ENCODE measurements around the gene OPN4. TPM values are rescaled to one million over a fixed set of nuclear protein-coding genes. Genes with fewer than 3 reads are reported as not detected.

The OPN4 gene
- total and polyA plus RNA-seq, 2 donors (not counting 3 experiments of a cell fraction or from before 2014, with no cell fraction given), result not detected

GRCh38 chr10:86657396-86658011 lies 3.2 kb downstream of the OPN4 start:
- Histone ChIP-seq H3K4me3 (replicated peaks in 1 of 3; ENCODE audit: insufficient read depth in 1 of 3, low read depth in 1 of 3, low read length in 3 of 3) (no peak overlapping the region), H3K9ac (replicated peaks; ENCODE audit: extremely low read depth, insufficient read depth, low read length) (no peak overlapping the region), H3K27ac (ENCODE audit: insufficient read depth, low read depth, low read length) (no peak overlapping the region), H3K79me2 (ENCODE audit: control insufficient read depth, insufficient read depth, low read length) (no peaks in the 10 kb centered on the region), H3K4me1 (ENCODE audit: control insufficient read depth, extremely low read depth, insufficient read depth, low read length) (no peaks in the 10 kb centered on the region), H3K9me3 (replicated peaks; ENCODE audit: control insufficient read depth, insufficient read depth, low read length) (no peaks in the 10 kb centered on the region), H3K9me1 (replicated peaks; ENCODE audit: control insufficient read depth, extremely low read depth, insufficient read depth, low read length) (no peaks in the 10 kb centered on the region), H2AFZ (ENCODE audit: low read depth, low read length) (no peak overlapping the region), H3K27me3 (ENCODE audit: control insufficient read depth in 2 of 2, insufficient read depth in 2 of 2, low read length in 2 of 2) (no peaks in the 10 kb centered on the region), H3K36me3 (ENCODE audit: control insufficient read depth in 2 of 2, extremely low read depth in 1 of 2, insufficient read depth in 2 of 2, low read length in 2 of 2) (no peaks in the 10 kb centered on the region), H3K4me2 (ENCODE audit: insufficient read depth, low read length) (no peak overlapping the region), H4K20me1 (replicated peaks; ENCODE audit: control insufficient read depth, extremely low read depth, insufficient read depth, low read length) (no peaks in the 10 kb centered on the region)
- no peak for TF ChIP-seq POLR2AphosphoS5 (IDR thresholded peaks at IDR 0.05; ENCODE audit: insufficient read depth, low read depth, low read length)
- no peak for TF ChIP-seq JUN (IDR thresholded peaks at IDR 0.05; ENCODE audit: borderline replicate concordance, insufficient read depth, insufficient read length, low read depth)
- TF ChIP-seq CTCF (IDR thresholded peaks at IDR 0.05; ENCODE audit: extremely low read depth in 1 of 2, insufficient read depth in 1 of 2, low read depth in 1 of 2, low read length in 2 of 2), result no peak
- TF ChIP-seq MYC (IDR thresholded peaks at IDR 0.05; ENCODE audit: low read depth, low read length), result no peak
- no peak for TF ChIP-seq EZH2 (IDR thresholded peaks at IDR 0.05; ENCODE audit: borderline replicate concordance, low read depth, low read length, severe bottlenecking)
- no peak for TF ChIP-seq FOS (IDR thresholded peaks at IDR 0.05; ENCODE audit: borderline replicate concordance, insufficient read depth, low read length)
- TF ChIP-seq POLR2A (IDR thresholded peaks at IDR 0.05; ENCODE audit: low read depth, low read length), result no peak
- TF ChIP-seq MAX (IDR thresholded peaks at IDR 0.05; ENCODE audit: insufficient read depth, insufficient read length), result no peak
- TF ChIP-seq GATA2 (IDR thresholded peaks at IDR 0.05; ENCODE audit: insufficient read depth, insufficient read length, low read depth, low read length), result no peak
- no peak for FAIRE-seq
- POLR2A ChIA-PET, result no interaction called here
- dilution Hi-C loops (cut with MboI; ENCODE audit: extremely low pct_ligation_motif_present, low sequenced_read_pairs) (no loop called here), intact Hi-C loops (cut with micrococcal nuclease) (no loop called here)
- CTCF ChIA-PET, result interaction anchor here (0.6 kb wide), 1 partner anchor 309 kb away, joined by 3 read pairs; no protein-coding TSS in a partner anchor
- no TSS peak for BruUV-seq (replicated peaks)
- DNase-seq (ENCODE audit: low read depth, low spot score), result no peak

Data from endothelial cell of umbilical vein (primary cell).